Measurements from ENCODE around the gene NCMAP. TPM values are rescaled to one million over a fixed set of nuclear protein-coding genes. Genes with fewer than 3 reads are reported as not detected.

Gene NCMAP
- total RNA-seq, 4 donors from 2014 or later, result 0.16 to 1.9 (median 0.27) TPM; not detected in 1

DNA sequence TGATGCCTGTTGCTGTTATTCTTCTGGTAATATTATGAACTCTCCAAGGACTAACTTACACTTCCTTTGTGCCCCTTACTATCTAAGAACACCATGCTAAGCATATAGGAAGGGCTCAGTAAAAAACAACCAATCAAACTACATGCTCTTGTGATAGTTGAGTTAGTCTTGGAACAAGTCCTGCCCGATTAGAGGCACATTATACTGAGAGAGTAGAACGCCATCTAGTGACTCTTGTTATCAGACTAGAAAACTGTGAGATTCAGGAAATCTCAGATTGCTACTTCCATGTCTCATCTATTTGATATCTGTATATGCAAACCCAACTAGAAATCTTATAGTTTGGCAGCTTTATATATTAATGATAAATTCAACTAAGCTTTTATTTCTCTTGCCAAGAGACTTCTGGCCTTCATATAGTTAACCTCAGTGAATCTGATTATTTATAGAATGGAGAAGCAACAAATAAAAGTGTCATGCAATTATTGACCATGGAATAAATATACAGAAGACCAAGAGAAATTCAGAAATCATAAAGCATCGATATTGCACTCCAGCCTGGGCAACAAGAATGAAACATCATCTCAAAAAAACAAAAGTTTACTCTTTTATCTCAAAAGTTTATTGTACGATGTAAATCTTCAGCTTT, 79.4 kb downstream of the NCMAP start:
- no peak for ATAC-seq
- H3K27me3 ChIP-seq, result peaks cover 15% of the 10 kb centered on the region
- H3K4me3 ChIP-seq, result no peak overlapping the region
- no peak overlapping the region for H3K27ac ChIP-seq
- no peaks in the 10 kb centered on the region for H3K9me3 ChIP-seq
- 10 to 11% methylated on average over 4 of the region's 4 CpGs for WGBS, 2 donors (ENCODE audit: low coverage in 1 of 2)
- H3K36me3 ChIP-seq, result no peaks in the 10 kb centered on the region
- TF ChIP-seq, protein P1, sequence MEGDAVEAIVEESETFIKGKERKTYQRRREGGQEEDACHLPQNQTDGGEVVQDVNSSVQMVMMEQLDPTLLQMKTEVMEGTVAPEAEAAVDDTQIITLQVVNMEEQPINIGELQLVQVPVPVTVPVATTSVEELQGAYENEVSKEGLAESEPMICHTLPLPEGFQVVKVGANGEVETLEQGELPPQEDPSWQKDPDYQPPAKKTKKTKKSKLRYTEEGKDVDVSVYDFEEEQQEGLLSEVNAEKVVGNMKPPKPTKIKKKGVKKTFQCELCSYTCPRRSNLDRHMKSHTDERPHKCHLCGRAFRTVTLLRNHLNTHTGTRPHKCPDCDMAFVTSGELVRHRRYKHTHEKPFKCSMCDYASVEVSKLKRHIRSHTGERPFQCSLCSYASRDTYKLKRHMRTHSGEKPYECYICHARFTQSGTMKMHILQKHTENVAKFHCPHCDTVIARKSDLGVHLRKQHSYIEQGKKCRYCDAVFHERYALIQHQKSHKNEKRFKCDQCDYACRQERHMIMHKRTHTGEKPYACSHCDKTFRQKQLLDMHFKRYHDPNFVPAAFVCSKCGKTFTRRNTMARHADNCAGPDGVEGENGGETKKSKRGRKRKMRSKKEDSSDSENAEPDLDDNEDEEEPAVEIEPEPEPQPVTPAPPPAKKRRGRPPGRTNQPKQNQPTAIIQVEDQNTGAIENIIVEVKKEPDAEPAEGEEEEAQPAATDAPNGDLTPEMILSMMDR (IDR thresholded peaks at IDR 0.05), result peak in 3 of 4 experiments; percentile 34 to 52 (median 42)
- no peak for TF ChIP-seq POLR2A (IDR thresholded peaks at IDR 0.05)
- H3K4me1 ChIP-seq, result no peaks in the 10 kb centered on the region

DNA sequence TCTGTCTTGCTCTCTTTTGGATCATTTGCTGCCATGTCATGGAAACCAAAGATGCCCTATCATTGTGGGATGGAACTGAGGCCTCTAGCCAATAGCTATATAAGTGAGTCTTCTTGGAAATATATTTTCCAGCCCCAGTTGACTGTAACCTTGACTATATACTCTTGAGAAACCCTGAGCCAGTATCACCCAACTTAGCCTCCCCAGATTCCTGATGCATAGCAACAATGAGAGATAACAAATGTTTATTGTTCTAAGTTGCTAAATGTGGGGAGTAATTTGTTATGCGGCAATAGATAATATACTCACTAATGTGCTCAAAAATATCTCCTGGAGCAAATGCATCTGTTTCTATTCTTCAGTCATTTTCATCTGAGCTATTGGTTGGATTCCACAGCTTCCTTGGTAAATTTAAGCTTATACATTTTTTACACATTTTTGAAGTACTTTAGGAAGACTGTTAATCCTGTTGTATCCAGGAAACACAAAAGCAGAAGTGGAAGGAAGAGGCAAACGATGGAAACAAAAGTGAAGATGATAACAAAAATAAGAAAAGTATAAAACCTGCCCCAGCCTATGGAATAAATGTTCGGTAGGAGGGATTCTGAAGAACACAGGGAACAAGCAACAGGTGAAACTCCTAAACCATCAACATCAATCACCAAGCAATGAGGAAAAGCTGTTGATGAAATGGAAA, 80.9 kb downstream of the NCMAP start:
- Histone ChIP-seq H3K4me3 (no peak overlapping the region), H3K9me3 (no peaks in the 10 kb centered on the region), H3K27ac (no peak overlapping the region), H3K4me1 (peaks cover 0 to 12% (median 7%) of the 10 kb centered on the region in 3 donors), H3K36me3 (no peaks in the 10 kb centered on the region), H3K27me3 (peaks cover 5% of the 10 kb centered on the region)
- ATAC-seq, result no peak
- TF ChIP-seq POLR2A (IDR thresholded peaks at IDR 0.05) (no peak), EP300 (IDR thresholded peaks at IDR 0.05) (no peak), POLR2AphosphoS5 (IDR thresholded peaks at IDR 0.05) (no peak)
- TF ChIP-seq, protein P1 (IDR thresholded peaks at IDR 0.05), result no peak
- 57 to 79% methylated on average over 3 of the region's 3 CpGs for WGBS, 2 donors (ENCODE audit: low coverage in 1 of 2)

DNA sequence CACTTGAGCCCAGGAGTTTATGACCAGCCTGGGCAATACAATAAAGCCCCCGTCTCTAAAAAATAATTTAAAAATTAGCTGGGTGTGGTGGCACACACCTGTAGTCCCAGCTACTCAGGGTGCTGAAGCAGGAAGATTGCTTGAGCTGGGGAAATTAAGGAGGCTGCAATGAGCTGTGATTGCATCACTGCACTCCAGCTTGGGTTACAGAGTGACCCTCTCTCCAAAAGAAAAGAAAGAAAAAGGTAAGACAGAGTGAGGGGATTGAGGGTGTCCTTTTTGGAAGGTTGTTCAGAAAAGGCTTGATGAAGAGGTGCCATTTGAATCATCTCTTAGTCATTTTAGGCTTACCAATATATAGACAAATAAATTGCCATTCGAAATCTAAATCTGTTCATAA, 83.2 kb downstream of the NCMAP start:
- Histone ChIP-seq H3K9me3 (no peaks in the 10 kb centered on the region), H3K27ac (no peak overlapping the region), H3K36me3 (no peaks in the 10 kb centered on the region), H3K4me1 (peaks cover 0 to 18% (median 8%) of the 10 kb centered on the region in 3 donors), H3K4me3 (no peak overlapping the region), H3K27me3 (no peaks in the 10 kb centered on the region)
- ATAC-seq, result no peak
- TF ChIP-seq, protein P1 (IDR thresholded peaks at IDR 0.05), result no peak
- TF ChIP-seq POLR2A (IDR thresholded peaks at IDR 0.05), result no peak
- TF ChIP-seq POLR2AphosphoS5 (IDR thresholded peaks at IDR 0.05), result no peak
- no peak for TF ChIP-seq EP300 (IDR thresholded peaks at IDR 0.05)
- 58 to 93% methylated on average over 2 of the region's 2 CpGs for WGBS, 2 donors (ENCODE audit: low coverage in 1 of 2)

DNA sequence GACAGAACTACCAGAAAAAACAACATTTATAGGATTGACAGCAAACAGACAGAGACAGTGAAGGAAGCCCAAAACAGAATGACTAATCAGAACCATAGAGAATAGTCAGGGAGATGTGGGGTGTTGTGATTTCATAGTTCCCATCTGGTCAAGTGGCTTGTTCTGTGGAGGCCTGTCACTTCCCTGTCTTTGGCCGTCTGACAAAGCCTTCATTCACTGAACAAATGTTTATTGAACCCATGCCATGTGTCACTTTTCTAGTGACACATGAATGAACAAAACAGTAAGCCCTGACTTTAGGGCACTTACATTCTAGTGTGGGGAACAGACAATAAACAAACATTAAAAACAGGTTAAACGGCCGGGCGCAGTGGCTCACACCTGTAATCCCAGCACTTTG, 84.0 kb downstream of the NCMAP start:
- Histone ChIP-seq H3K4me3 (no peak overlapping the region), H3K4me1 (peaks cover 0 to 26% (median 16%) of the 10 kb centered on the region in 3 donors), H3K9me3 (no peaks in the 10 kb centered on the region), H3K27me3 (no peaks in the 10 kb centered on the region), H3K36me3 (no peaks in the 10 kb centered on the region), H3K27ac (no peak overlapping the region)
- no peak for ATAC-seq
- TF ChIP-seq POLR2A (IDR thresholded peaks at IDR 0.05), result no peak
- TF ChIP-seq EP300 (IDR thresholded peaks at IDR 0.05), result no peak
- TF ChIP-seq, protein P1 (IDR thresholded peaks at IDR 0.05), result no peak
- TF ChIP-seq POLR2AphosphoS5 (IDR thresholded peaks at IDR 0.05), result no peak
- 65 to 75% methylated on average over 3 to 4 of the region's 4 CpGs for WGBS, 2 donors (ENCODE audit: low coverage in 1 of 2)

DNA sequence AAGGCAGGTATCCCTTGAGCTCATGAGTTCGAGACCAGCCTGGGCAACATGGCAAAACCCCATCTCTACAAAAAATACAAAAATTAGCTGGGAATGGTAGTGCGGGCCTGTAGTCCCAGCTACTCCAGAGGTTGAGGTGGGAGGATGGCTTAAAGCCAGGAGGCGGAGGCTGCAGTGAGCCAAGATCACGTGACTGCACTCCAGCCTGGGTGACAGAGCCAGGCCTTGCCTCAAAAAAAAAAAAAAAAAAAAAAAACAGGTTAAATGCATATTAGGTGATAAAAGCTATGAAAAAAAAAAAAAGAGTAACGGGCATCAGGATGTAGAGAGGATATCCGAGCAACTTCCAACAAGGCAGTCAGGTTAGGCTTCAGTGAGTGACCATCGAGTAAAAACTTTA, 84.4 kb downstream of the NCMAP start:
- Histone ChIP-seq H3K9me3 (no peaks in the 10 kb centered on the region), H3K4me1 (peaks cover 0 to 30% (median 16%) of the 10 kb centered on the region in 3 donors), H3K27ac (no peak overlapping the region), H3K27me3 (no peaks in the 10 kb centered on the region), H3K36me3 (no peaks in the 10 kb centered on the region), H3K4me3 (no peak overlapping the region)
- ATAC-seq, result no peak
- 76% methylated on average over 4 of the region's 7 CpGs; no CpG with 5 or more reads in 1 of the 2 donors for WGBS, 2 donors (ENCODE audit: low coverage in 1 of 2)
- TF ChIP-seq POLR2AphosphoS5 (IDR thresholded peaks at IDR 0.05) (no peak), POLR2A (IDR thresholded peaks at IDR 0.05) (no peak), EP300 (IDR thresholded peaks at IDR 0.05) (no peak)
- TF ChIP-seq, protein P1 (IDR thresholded peaks at IDR 0.05), result no peak

Measured in gastroesophageal sphincter (tissue), 4 donors.